Measurements from ENCODE around the gene CDK14. TPM values are rescaled to one million over a fixed set of nuclear protein-coding genes. Genes with fewer than 3 reads are reported as not detected.

The CDK14 gene
- total and polyA plus RNA-seq, 2 donors = 8.8 to 78.5 TPM

DNA sequence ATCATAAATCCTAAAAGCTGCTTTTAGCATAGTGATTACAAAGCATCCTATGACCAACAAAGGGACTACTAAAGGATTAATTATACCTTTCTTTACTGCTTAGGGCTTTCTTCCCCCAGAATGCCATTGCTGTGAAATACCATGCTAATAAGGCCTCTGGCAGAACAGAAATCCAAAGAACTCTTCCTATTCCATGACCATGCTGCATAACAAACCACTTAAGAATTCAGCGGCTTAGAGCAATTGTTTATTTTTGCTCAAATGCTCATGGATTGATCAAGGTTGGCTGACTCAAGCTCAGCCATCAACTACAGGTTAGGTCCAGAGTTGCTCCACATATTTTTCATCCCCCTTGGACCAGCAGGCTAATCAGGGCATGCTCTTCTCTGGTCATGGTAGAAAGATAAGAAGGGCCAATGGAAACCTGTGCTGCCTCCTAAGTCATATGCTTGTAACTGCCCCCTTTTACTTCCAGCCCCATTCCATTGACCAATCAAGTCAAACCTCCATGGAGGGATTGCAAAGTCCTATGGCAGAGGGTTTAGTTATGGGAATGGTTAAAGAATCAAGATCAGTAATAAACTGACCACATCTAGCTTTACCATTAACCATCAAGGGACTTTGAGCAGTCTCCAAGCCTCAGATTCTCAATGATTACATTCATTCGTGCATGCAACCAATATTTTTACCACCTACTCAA lies 423.7 kb downstream of the CDK14 start:
- DNase-seq (ENCODE audit: extremely low spot score) = no peak
- WGBS = 95% methylated on average over 2 of the region's 2 CpGs
- Histone ChIP-seq H3K4me1 (ENCODE audit: insufficient read depth) (no peaks in the 10 kb centered on the region), H3K4me3 (ENCODE audit: low read depth, low read length) (no peak overlapping the region), H3K36me3 (ENCODE audit: insufficient read depth) (no peaks in the 10 kb centered on the region), H3K27ac (ENCODE audit: low read depth) (no peak overlapping the region)

- Histone ChIP-seq H3K4me3 (ENCODE audit: low read depth, low read length) (no peak overlapping the region), H3K4me1 (ENCODE audit: insufficient read depth) (no peaks in the 10 kb centered on the region), H3K27ac (ENCODE audit: low read depth) (no peak overlapping the region), H3K36me3 (ENCODE audit: insufficient read depth) (no peaks in the 10 kb centered on the region)
- no peak for DNase-seq (ENCODE audit: extremely low spot score)
- 76% methylated on average over 3 of the region's 3 CpGs for WGBS
Observed at GRCh38 chr7:91020636-91021385, 424.7 kb downstream of the CDK14 start.

DNA sequence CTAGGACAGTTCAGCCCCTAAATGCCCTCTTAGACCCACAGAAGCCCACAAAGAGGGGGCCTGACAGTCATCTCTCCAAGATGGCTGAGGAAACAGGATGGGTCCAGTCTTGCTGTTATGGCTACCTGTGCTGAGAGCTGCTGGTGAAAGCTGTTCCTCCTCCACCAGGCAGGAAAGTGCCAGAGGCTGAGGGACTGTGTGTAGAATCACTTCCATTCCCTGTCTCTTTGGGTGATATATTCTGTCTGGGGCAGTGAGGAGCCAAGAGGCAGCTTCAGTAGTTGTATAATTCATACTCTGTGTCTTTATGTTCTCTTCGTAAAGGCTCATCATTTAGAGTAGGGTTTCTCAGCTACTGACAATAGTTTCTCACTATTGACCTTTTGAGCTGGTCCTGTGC lies 425.8 kb downstream of the CDK14 start:
- Histone ChIP-seq H3K4me3 (ENCODE audit: low read depth, low read length) (no peak overlapping the region), H3K36me3 (ENCODE audit: insufficient read depth) (no peaks in the 10 kb centered on the region), H3K4me1 (ENCODE audit: insufficient read depth) (no peaks in the 10 kb centered on the region), H3K27ac (ENCODE audit: low read depth) (no peak overlapping the region)
- 94% methylated on average over 1 of the region's 1 CpG for WGBS
- no peak for DNase-seq (ENCODE audit: extremely low spot score)

DNA sequence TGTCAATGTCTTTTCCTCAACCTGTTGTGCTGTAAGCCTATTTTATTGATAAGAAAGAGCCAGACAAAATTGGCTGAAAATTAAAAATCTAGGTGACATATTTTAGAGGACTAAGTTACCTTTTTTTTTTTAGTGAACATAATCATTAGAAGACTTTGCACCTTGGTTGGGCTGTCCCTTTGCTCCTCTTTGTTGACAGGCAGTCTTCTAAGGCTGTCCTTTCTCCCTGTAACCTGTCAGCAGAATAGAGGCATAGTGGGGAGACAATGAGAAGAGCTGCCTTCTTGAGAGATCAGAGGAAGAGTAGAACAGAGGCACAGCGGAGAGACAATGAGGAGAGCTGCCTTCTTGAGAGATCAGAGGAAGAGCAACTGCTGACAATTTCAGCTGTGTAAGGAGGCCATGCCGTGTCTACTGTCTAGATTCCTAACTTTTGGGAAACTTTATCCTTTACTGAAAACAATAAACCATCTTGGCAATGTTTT lies 429.8 kb downstream of the CDK14 start:
- Histone ChIP-seq H3K4me3 (ENCODE audit: low read depth, low read length) (no peak overlapping the region), H3K36me3 (ENCODE audit: insufficient read depth) (no peaks in the 10 kb centered on the region), H3K4me1 (ENCODE audit: insufficient read depth) (no peaks in the 10 kb centered on the region), H3K27ac (ENCODE audit: low read depth) (no peak overlapping the region)
- WGBS = 85% methylated on average over 2 of the region's 2 CpGs
- no peak for DNase-seq (ENCODE audit: extremely low spot score)

- Histone ChIP-seq H3K4me3 (ENCODE audit: low read depth, low read length) (no peak overlapping the region), H3K36me3 (ENCODE audit: insufficient read depth) (no peaks in the 10 kb centered on the region), H3K4me1 (ENCODE audit: insufficient read depth) (no peaks in the 10 kb centered on the region), H3K27ac (ENCODE audit: low read depth) (no peak overlapping the region)
- DNase-seq (ENCODE audit: extremely low spot score) = no peak
Observed at GRCh38 chr7:91029688-91030087, 433.6 kb downstream of the CDK14 start.

GRCh38 chr7:91030680-91031380 lies 434.7 kb downstream of the CDK14 start:
- no peak overlapping the region for H3K4me3 ChIP-seq (ENCODE audit: low read depth, low read length)
- DNase-seq (ENCODE audit: extremely low spot score) = no peak
- no peaks in the 10 kb centered on the region for H3K36me3 ChIP-seq (ENCODE audit: insufficient read depth)
- no peaks in the 10 kb centered on the region for H3K4me1 ChIP-seq (ENCODE audit: insufficient read depth)
- WGBS = 65% methylated on average over 5 of the region's 5 CpGs
- H3K27ac ChIP-seq (ENCODE audit: low read depth) = no peak overlapping the region

- Histone ChIP-seq H3K36me3 (ENCODE audit: insufficient read depth) (no peaks in the 10 kb centered on the region), H3K4me3 (ENCODE audit: low read depth, low read length) (no peak overlapping the region), H3K4me1 (ENCODE audit: insufficient read depth) (no peaks in the 10 kb centered on the region), H3K27ac (ENCODE audit: low read depth) (no peak overlapping the region)
- WGBS = 78% methylated on average over 4 of the region's 4 CpGs
- DNase-seq (ENCODE audit: extremely low spot score) = no peak
Observed at GRCh38 chr7:91031757-91032156, 435.6 kb downstream of the CDK14 start.

DNA sequence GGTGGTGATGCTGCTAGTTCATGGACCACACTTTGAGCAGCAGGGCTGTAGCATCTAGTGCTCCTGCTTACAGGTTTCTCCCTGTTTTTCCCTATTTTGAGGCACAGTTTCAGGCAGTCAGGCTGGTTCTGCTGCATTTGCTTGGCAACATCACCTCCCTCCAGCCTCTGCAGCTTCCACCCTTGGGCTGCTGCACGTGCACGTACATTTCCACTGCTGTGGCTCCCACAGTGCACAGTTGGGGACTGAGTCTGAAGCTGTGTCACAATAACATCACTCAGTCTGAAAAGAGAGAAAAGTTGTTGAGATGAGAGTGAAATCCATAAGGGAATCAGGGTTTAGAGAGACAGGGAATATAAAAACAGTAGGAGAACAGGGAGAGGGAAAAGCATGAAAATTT lies 437.5 kb downstream of the CDK14 start:
- Histone ChIP-seq H3K4me3 (ENCODE audit: low read depth, low read length) (no peak overlapping the region), H3K4me1 (ENCODE audit: insufficient read depth) (no peaks in the 10 kb centered on the region), H3K36me3 (ENCODE audit: insufficient read depth) (no peaks in the 10 kb centered on the region), H3K27ac (ENCODE audit: low read depth) (no peak overlapping the region)
- 78% methylated on average over 2 of the region's 2 CpGs for WGBS
- DNase-seq (ENCODE audit: extremely low spot score) = no peak

- Histone ChIP-seq H3K4me1 (ENCODE audit: insufficient read depth) (no peaks in the 10 kb centered on the region), H3K4me3 (ENCODE audit: low read depth, low read length) (no peak overlapping the region), H3K27ac (ENCODE audit: low read depth) (no peak overlapping the region), H3K36me3 (ENCODE audit: insufficient read depth) (no peaks in the 10 kb centered on the region)
- DNase-seq (ENCODE audit: extremely low spot score) = no peak
- 75% methylated on average over 1 of the region's 1 CpG for WGBS
Observed at GRCh38 chr7:91034459-91035368, 438.6 kb downstream of the CDK14 start.

DNA sequence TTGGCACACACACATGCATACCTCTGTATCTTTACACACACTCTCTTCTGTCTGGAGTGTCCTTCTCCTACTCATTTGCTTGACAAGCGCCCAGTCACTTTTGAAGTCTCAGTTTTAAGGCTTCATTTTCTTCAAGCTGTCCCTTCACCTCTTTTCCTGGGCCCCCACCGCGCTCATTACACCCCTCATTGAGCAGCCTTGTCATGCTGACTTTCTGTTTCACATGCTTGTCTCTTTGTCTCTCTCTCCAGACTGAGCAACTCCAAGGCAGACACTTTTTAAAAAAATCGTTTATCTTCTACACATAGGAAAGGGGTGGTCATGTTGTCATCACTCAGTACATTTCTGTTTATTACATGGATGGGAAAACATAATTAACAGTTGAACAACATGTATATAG lies 442.9 kb downstream of the CDK14 start:
- no peaks in the 10 kb centered on the region for H3K36me3 ChIP-seq (ENCODE audit: insufficient read depth)
- WGBS = 93% methylated on average over 4 of the region's 4 CpGs
- DNase-seq (ENCODE audit: extremely low spot score) = no peak
- H3K4me3 ChIP-seq (ENCODE audit: low read depth, low read length) = no peak overlapping the region
- H3K27ac ChIP-seq (ENCODE audit: low read depth) = no peak overlapping the region
- no peaks in the 10 kb centered on the region for H3K4me1 ChIP-seq (ENCODE audit: insufficient read depth)

DNA sequence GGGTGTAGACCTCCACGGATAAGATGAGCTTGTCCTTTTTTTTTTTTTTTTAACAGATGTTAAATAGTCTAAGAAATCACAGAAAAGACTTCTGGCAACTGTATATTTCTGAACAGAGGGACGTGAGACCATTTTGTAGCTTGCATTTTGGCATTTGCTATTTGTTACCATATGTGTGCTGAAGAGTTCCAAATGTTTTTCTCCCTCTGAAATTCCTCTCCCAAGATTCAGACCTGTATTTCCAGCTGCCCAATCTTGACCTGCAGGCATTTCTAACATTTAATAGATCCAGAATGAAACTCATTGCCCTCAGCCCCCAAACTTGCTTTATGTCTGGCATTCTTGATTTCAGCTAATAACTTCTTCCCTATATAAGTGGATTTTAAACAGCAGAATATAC lies 445.0 kb downstream of the CDK14 start:
- Histone ChIP-seq H3K4me1 (ENCODE audit: insufficient read depth) (no peaks in the 10 kb centered on the region), H3K4me3 (ENCODE audit: low read depth, low read length) (no peak overlapping the region), H3K36me3 (ENCODE audit: insufficient read depth) (no peaks in the 10 kb centered on the region), H3K27ac (ENCODE audit: low read depth) (no peak overlapping the region)
- WGBS = 50% methylated on average over 2 of the region's 2 CpGs
- DNase-seq (ENCODE audit: extremely low spot score) = no peak

DNA sequence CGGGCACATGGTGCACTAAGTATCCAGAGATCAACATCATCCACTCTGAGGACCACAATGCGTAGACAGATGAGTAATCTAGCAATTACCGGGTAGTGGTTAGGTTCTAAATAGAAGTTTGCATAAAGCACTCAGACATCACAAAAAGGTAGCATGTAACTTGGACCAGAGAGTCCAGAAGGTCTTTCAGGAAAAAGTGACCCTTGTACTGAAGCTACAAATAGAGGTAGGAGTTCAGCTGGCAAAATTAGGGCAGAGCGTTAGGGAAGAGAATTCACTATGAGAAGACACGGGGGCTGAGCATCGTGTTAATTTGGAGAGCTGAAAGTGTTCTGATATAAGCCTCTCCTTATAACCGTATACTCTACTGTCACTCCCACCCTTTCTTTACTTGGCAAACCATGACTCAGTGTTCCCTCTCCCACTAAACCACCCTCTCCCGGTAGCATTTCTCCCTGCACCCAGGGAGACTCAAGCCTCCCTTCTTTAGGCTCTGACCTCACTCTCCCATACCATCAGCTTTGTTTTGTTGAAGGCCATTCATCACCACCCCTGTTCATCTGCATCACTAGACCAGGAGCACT lies 445.9 kb downstream of the CDK14 start:
- Histone ChIP-seq H3K36me3 (ENCODE audit: insufficient read depth) (no peaks in the 10 kb centered on the region), H3K4me1 (ENCODE audit: insufficient read depth) (no peaks in the 10 kb centered on the region), H3K4me3 (ENCODE audit: low read depth, low read length) (no peak overlapping the region), H3K27ac (ENCODE audit: low read depth) (no peak overlapping the region)
- no peak for DNase-seq (ENCODE audit: extremely low spot score)
- WGBS = 95% methylated on average over 8 of the region's 8 CpGs

DNA sequence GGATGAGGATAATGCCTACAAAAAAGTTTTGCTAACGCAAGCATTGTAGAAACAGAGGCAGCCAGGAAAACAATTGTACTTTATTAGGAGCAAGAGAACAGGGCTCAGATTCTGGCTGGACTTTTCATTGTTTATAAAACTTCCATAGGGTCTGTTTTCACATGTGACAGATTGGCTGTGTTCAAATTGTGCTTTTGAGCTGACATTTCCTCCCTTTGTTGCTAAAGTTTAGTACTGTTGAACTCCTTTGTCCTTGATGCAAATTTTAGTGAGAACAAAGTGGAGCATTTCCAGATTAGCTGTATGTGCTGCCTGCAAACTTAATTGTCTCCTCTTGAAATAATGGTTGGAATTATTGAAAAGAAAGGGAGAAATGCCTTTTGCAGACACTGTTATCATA lies 447.1 kb downstream of the CDK14 start:
- H3K4me3 ChIP-seq (ENCODE audit: low read depth, low read length) = no peak overlapping the region
- no peaks in the 10 kb centered on the region for H3K4me1 ChIP-seq (ENCODE audit: insufficient read depth)
- H3K36me3 ChIP-seq (ENCODE audit: insufficient read depth) = no peaks in the 10 kb centered on the region
- no peak for DNase-seq (ENCODE audit: extremely low spot score)
- no peak overlapping the region for H3K27ac ChIP-seq (ENCODE audit: low read depth)
- WGBS = 85% methylated on average over 1 of the region's 1 CpG
